CD14-positive monocyte (primary cell): ENCODE results near the gene CD163. TPM values are rescaled to one million over a fixed set of nuclear protein-coding genes. Genes with fewer than 3 reads are reported as not detected.
"Not testable (repeated sequence)": the region's sequence is repeated elsewhere in the genome, so short reads cannot be mapped to it uniquely, and the experiment has no call there.

Source experiments
- DNase-seq, 3 donors: peaks; one replicate each; pipeline ENCODE4 v3.0.0-alpha.2; 2011 to 2022
- H2AFZ ChIP-seq: 2 replicates; pipeline ENCODE4 v1.6.0; 2012; ENCODE audit warnings: mild to moderate bottlenecking, low read depth, low read length, inconsistent platforms; ENCODE audit not compliant: insufficient read depth, poor library complexity, severe bottlenecking
- H3K27ac ChIP-seq, 2 donors: 1 replicate in 1 of 2; 2 replicates in 1 of 2; pipeline ENCODE4 v1.5.1; 2012 to 2013; ENCODE audit warnings: low read length in 2 of 2, control low read depth in 1 of 2, inconsistent platforms in 1 of 2, low read depth in 1 of 2, mild to moderate bottlenecking in 1 of 2
- H3K27me3 ChIP-seq, 2 donors: one replicate each; pipeline versions ENCODE4 v1.6.0 to v1.6.1; 2011 to 2013; ENCODE audit warnings: low read length in 2 of 2; ENCODE audit not compliant: control insufficient read depth in 2 of 2, insufficient read depth in 2 of 2
- H3K36me3 ChIP-seq, 2 donors: replicated peaks in 1 of 2; 1 replicate in 1 of 2; 2 replicates in 1 of 2; pipeline versions ENCODE4 v1.5.1 to v1.6.1; 2012 to 2013; ENCODE audit warnings: low read length in 2 of 2, control low read depth in 1 of 2, inconsistent platforms in 1 of 2, mild to moderate bottlenecking in 1 of 2; ENCODE audit not compliant: insufficient read depth in 2 of 2, control insufficient read depth in 1 of 2
- H3K4me1 ChIP-seq, 2 donors: 1 replicate in 1 of 2; 2 replicates in 1 of 2; pipeline versions ENCODE4 v1.5.1 to v1.6.1; 2012 to 2013; ENCODE audit warnings: low read length in 2 of 2, control low read depth in 1 of 2, inconsistent platforms in 1 of 2, mild to moderate bottlenecking in 1 of 2, moderate library complexity in 1 of 2; ENCODE audit not compliant: insufficient read depth in 2 of 2, control insufficient read depth in 1 of 2
- H3K4me2 ChIP-seq: replicated peaks from 2 replicates; pipeline ENCODE3; 2012; ENCODE audit warnings: low read length, moderate library complexity, mild to moderate bottlenecking; ENCODE audit not compliant: poor library complexity, severe bottlenecking; ENCODE audit errors: extremely low read depth
- H3K4me3 ChIP-seq, 3 experiments: fragments of 200-600 bp in 1 of 3; sonication (generic) in 1 of 3; replicated peaks in 1 of 3; 1 replicate in 2 of 3; 2 replicates in 1 of 3; pipeline ENCODE4 v1.5.1; 2011 to 2013; ENCODE audit warnings: low read length in 3 of 3, mild to moderate bottlenecking in 3 of 3, control low read depth in 2 of 3, low read depth in 2 of 3, inconsistent platforms in 1 of 3, moderate library complexity in 1 of 3
- H3K79me2 ChIP-seq: 2 replicates; pipeline ENCODE4 v1.6.0; 2012; ENCODE audit warnings: mild to moderate bottlenecking, control low read depth, inconsistent platforms, low read length, moderate library complexity; ENCODE audit not compliant: insufficient read depth
- H3K9ac ChIP-seq: 2 replicates; pipeline ENCODE4 v1.6.0; 2017; ENCODE audit warnings: low read length, mild to moderate bottlenecking; ENCODE audit not compliant: insufficient read depth, poor library complexity, severe bottlenecking
- H3K9me3 ChIP-seq, 2 donors: replicated peaks in 1 of 2; 1 replicate in 1 of 2; 2 replicates in 1 of 2; pipeline versions ENCODE4 v1.5.1 to v1.6.1; 2012 to 2013; ENCODE audit warnings: low read length in 2 of 2, control low read depth in 1 of 2; ENCODE audit not compliant: control insufficient read depth in 1 of 2, insufficient read depth in 1 of 2
- H4K20me1 ChIP-seq: 2 replicates; pipeline ENCODE4 v1.6.0; 2012; ENCODE audit warnings: mild to moderate bottlenecking, low read length, control low read depth, moderate library complexity; ENCODE audit not compliant: insufficient read depth
- H3K27ac Mint-ChIP-seq, 7 donors: one replicate each; pipeline ENCODE4 v1.8.0; 2020; ENCODE audit warnings: mild to moderate bottlenecking in 7 of 7, mixed read lengths in 7 of 7, moderate library complexity in 6 of 7, inconsistent platforms in 2 of 7
- H3K27me3 Mint-ChIP-seq, 3 donors: one replicate each; pipeline ENCODE4 v1.8.0; 2021 to 2022; ENCODE audit warnings: low read depth in 3 of 3, mild to moderate bottlenecking in 3 of 3, mixed read lengths in 3 of 3, moderate library complexity in 3 of 3, inconsistent platforms in 1 of 3
- H3K36me3 Mint-ChIP-seq, 2 donors: one replicate each; pipeline ENCODE4 v1.8.0; 2020; ENCODE audit warnings: mixed read lengths in 2 of 2, inconsistent platforms in 1 of 2, mild to moderate bottlenecking in 1 of 2
- H3K4me1 Mint-ChIP-seq: one replicate; pipeline ENCODE4 v1.8.0; 2020; ENCODE audit warnings: mild to moderate bottlenecking, mixed read lengths
- H3K4me3 Mint-ChIP-seq, 2 donors: one replicate each; pipeline ENCODE4 v1.8.0; 2020; ENCODE audit warnings: mild to moderate bottlenecking in 2 of 2, mixed read lengths in 2 of 2, moderate library complexity in 1 of 2
- H3K9me3 Mint-ChIP-seq, 7 donors: one replicate each; pipeline ENCODE4 v1.8.0; 2020 to 2022; ENCODE audit warnings: mixed read lengths in 7 of 7, mild to moderate bottlenecking in 6 of 7, moderate library complexity in 6 of 7, inconsistent platforms in 2 of 7
- CTCF ChIP-seq: fragments of 200-600 bp; IDR thresholded peaks from one replicate; pipeline ENCODE4 v1.8.0; 2022; ENCODE audit warnings: antibody characterized with exemption, mild to moderate bottlenecking
- WGBS: methylation state at CpG from one replicate; pipeline ENCODE4 v1.1.5; 2013; ENCODE audit warnings: missing lambda C conversion rate; ENCODE audit not compliant: insufficient coverage; 5-methylcytosine and 5-hydroxymethylcytosine counted together
- intact Hi-C, 2 donors: fragments of 100-400 bp; cut with micrococcal nuclease; formaldehyde crosslinking; loops; one replicate each; pipeline versions ENCODE4 v1.15.0 to v1.15.1; 2023
- polyA plus RNA-seq, 3 donors: library from polyadenylated mRNA; depleted of rRNA in 1 of 3; unstranded in 2 of 3; stranded (reverse) in 1 of 3; fragments of 300-500 nt in 2 of 3; fragments of >200 nt in 1 of 3; fragmentation: Illumina TruSeq in 2 of 3; gene quantifications; 1 replicate in 2 of 3; 2 replicates in 1 of 3; pipeline ENCODE4 v1.2.3, GENCODE V29; 2012 to 2021

The CD163 gene
- polyA plus RNA-seq, 3 donors, result 119 to 130 (median 123) TPM

- Mint-ChIP-seq H3K4me1 (peaks cover 28% of the 10 kb centered on the region), H3K27me3 (peaks cover 18 to 31% (median 29%) of the 10 kb centered on the region in 3 donors), H3K9me3 (peaks cover 5 to 11% (median 8%) of the 10 kb centered on the region in 7 donors), H3K27ac (no peak overlapping the region), H3K4me3 (peak overlapping the region in 1 of 2 donors; percentile 51), H3K36me3 (peaks cover 0 to 2% of the 10 kb centered on the region in 2 donors)
- Histone ChIP-seq H3K4me2 (no peak overlapping the region), H3K9ac (no peak overlapping the region), H3K79me2 (no peaks in the 10 kb centered on the region), H2AFZ (no peak overlapping the region), H3K36me3 (no peaks in the 10 kb centered on the region), H3K27ac (no peak overlapping the region), H4K20me1 (no peaks in the 10 kb centered on the region), H3K4me1 (peaks cover 14% of the 10 kb centered on the region in 2 donors), H3K4me3 (no peak overlapping the region), H3K27me3 (peaks cover 10 to 28% of the 10 kb centered on the region in 2 donors), H3K9me3 (no peaks in the 10 kb centered on the region)
- no CpG with 5 or more reads among the region's 1 CpG for WGBS
- intact Hi-C loops, result no loop called here
- no peak for TF ChIP-seq CTCF
- DNase-seq, result no peak
Observed at GRCh38 chr12:7441216-7441615, 62.4 kb downstream of the CD163 start.

GRCh38 chr12:7439579-7440505, 63.7 kb downstream of the CD163 start:
- Histone ChIP-seq H3K9ac (no peak overlapping the region), H3K27ac (no peak overlapping the region), H2AFZ (peak overlapping the region; percentile 50), H4K20me1 (no peaks in the 10 kb centered on the region), H3K9me3 (no peaks in the 10 kb centered on the region), H3K79me2 (no peaks in the 10 kb centered on the region), H3K4me1 (peaks cover 13 to 14% of the 10 kb centered on the region in 2 donors), H3K36me3 (no peaks in the 10 kb centered on the region), H3K4me3 (peak overlapping the region in 2 of 3 experiments; percentile 24 to 46), H3K27me3 (peaks cover 10 to 28% of the 10 kb centered on the region in 2 donors), H3K4me2 (peak overlapping the region; percentile 39)
- Mint-ChIP-seq H3K9me3 (peaks cover 5 to 11% (median 8%) of the 10 kb centered on the region in 7 donors), H3K27me3 (peaks cover 18 to 31% (median 29%) of the 10 kb centered on the region in 3 donors), H3K4me1 (peaks cover 25% of the 10 kb centered on the region), H3K27ac (peak overlapping the region in 3 of 7 donors; percentile 65 to 80 (median 71)), H3K4me3 (peak overlapping the region; percentile 80 to 92), H3K36me3 (peaks cover 0 to 2% of the 10 kb centered on the region in 2 donors)
- intact Hi-C loops, result no loop called here
- TF ChIP-seq CTCF, result peak; percentile 19
- 27% methylated on average over 72 of the region's 84 CpGs for WGBS
- peak; percentile 13 to 52 (median 37) for DNase-seq

GRCh38 chr12:7438291-7438995, 65.1 kb downstream of the CD163 start:
- H3K36me3 ChIP-seq, H3K27ac ChIP-seq, H3K4me3 ChIP-seq, intact Hi-C loops, H2AFZ ChIP-seq, H4K20me1 ChIP-seq, H3K79me2 ChIP-seq, H3K9me3 ChIP-seq, H3K36me3 Mint-ChIP-seq, H3K4me2 ChIP-seq, H3K4me1 ChIP-seq, DNase-seq, H3K9ac ChIP-seq: not testable (repeated sequence)
- Mint-ChIP-seq H3K27ac (peak overlapping the region in 1 of 7 donors; percentile 39), H3K4me1 (peaks cover 14% of the 10 kb centered on the region), H3K4me3 (peak overlapping the region in 1 of 2 donors; percentile 92), H3K9me3 (peaks cover 5 to 11% (median 8%) of the 10 kb centered on the region in 7 donors), H3K27me3 (peaks cover 18 to 31% (median 29%) of the 10 kb centered on the region in 3 donors)
- 75% methylated on average over 7 of the region's 8 CpGs for WGBS
- peaks cover 10 to 28% of the 10 kb centered on the region in 2 donors for H3K27me3 ChIP-seq
